IPS-11a (cell line): ENCODE results near the gene UGP2.

Experiments
- H3K4me3 ChIP-seq: one replicate; pipeline ENCODE4 v1.5.1; 2013; ENCODE audit warnings: low read depth, low read length, control low read depth

Gene UGP2

GRCh38 chr2:63863707-63864106, 22.0 kb downstream of the UGP2 start:
- H3K4me3 ChIP-seq = no peak overlapping the region

DNA sequence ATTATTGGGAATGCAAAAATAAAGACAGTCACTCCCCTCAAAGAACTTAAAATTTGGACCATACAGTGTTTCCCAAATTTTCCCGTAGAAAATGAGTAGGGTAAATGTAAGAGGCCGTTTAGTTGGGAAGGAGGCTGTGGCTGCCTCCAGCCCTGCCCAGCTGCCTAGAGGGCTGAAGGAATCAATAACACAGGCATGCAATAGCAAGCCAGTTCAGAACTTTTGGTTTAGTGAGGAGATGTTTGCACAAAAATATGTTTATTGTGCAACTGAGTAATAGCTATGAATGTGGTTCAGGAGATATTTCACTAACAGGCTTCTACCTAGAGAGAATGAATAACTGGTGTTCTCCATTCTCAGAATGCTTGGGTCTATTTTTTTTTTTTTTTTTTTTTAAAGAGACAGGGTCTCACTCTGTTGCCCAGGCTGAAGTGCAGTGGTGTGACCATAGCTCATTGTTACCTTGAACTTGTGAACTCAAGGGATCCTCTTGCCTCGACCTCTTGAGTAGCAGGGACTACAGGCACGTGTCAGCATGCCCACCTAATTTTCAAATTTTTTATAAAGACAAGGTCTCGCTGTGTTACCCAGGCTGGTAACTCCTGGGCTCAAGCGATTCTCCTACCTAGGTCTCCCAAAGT, 23.6 kb downstream of the UGP2 start:
- H3K4me3 ChIP-seq = no peak overlapping the region

- no peak overlapping the region for H3K4me3 ChIP-seq
These were observed 24.5 kb downstream of the UGP2 start for GRCh38 chr2:63866009-63866709.

DNA sequence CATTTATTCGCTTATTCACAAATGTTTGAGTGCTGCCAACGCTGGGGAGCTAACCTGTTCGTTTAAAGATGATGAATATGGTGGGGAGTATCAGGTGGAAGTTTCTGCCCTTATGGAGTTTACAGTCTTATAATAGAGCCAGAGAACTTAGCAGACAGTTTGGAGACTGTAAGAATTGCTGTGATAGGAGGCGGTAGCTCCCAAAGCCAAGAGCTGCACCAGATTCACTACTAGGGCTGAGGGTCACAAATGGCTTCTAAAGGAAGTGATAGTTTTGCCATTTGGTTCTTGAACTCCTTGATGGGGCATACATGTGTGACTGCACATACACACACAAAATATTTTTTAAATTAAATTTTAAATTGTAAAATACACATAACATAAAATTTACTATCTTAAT, 29.0 kb downstream of the UGP2 start:
- H3K4me3 ChIP-seq = no peak overlapping the region

DNA sequence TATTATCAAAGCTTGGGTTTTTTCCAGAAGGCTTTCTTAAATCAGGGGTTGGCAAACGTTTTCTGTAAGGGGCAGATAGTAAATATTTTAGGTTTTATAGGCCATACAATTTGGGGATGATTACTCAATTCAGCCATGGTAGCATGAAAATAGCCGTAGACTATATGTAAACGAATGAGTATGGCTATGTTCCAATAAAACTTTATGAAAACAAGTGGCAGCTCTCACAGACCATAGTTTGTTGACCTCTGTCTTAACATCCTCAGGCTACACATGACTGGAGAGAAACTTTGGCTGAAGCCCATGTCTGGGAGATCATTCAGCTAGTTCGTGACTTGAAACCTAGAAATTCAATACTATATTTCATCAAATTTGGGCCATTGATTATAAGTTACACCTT, 30.2 kb downstream of the UGP2 start:
- no peak overlapping the region for H3K4me3 ChIP-seq

DNA sequence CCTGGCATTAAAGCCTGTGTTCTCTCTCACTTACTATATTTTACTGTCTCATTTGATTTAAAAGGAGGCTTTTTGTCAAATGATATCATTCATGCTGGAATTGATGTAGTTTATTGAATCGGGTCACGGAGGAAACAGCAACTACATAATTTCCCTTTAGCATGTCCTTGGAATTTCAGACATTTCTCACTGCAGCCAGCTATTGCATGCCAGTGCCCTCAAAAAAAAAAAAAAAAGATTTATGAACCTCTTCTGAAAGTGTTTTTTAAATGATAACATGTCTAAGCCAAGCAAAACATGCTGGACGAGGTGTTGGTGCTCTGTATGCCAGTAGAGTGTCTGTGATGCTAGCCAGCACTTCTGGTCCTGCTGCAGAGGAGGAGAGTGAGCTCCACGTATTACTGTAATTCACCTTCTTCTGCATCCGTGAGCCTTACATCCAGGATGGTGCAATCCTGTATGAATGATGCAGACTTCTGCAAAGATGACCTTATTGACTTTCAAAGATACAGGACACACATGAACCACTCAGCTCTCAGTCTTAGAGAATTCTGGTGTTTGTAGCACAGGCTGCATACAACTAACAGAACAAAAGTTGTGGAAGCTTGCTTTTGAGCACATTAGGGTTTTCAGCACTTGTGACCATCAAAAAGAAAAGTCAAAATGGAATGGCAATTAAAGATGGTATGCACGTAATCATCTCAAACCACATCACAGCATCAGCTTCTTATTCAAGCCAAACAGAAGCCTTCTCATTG, 31.1 kb downstream of the UGP2 start:
- H3K4me3 ChIP-seq = no peak overlapping the region

DNA sequence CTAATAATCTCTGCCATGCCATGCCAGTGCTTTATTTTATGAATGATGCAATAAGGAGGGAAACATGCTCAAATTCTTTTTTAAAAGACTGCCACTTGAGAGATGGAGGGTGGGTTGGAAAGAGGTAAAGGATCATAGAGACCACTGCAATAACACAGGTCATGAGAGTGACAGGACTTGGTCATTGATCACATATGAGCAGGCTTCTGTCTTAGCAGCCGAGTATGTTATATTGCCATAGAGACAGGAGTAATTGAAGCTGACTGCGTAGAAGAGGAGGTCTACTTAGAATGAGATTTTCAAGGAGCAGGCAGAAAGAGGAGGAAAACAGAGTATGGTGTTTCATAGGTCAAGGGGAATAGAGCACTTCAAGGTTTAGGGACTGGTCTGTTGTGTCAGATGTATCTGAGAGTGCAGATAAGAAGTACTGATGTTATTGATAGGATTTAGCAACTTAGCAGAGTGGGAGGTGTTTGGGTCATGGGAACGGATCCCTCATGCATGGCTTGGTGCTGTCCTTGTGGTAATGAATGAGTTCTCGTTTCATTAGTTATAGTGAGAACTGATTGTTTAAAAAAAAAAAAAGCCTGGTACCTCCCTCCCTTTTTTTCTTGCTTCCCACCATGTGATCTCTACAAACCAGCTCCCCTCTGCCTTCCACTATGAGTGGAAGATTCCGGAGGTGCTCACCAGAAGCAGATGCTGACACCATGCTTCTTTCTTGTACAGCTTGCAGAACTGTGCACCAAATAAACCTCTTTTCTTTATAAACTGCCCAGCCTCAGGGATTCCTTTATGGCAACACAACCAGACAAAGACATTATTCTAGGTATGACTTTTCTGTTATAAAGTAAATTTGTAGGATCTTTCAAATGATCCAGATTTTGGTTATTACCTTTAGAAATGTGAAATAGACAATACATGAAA, 32.8 kb downstream of the UGP2 start:
- H3K4me3 ChIP-seq = no peak overlapping the region

- H3K4me3 ChIP-seq = no peak overlapping the region
These were observed 33.4 kb downstream of the UGP2 start for GRCh38 chr2:63875131-63875527.

DNA sequence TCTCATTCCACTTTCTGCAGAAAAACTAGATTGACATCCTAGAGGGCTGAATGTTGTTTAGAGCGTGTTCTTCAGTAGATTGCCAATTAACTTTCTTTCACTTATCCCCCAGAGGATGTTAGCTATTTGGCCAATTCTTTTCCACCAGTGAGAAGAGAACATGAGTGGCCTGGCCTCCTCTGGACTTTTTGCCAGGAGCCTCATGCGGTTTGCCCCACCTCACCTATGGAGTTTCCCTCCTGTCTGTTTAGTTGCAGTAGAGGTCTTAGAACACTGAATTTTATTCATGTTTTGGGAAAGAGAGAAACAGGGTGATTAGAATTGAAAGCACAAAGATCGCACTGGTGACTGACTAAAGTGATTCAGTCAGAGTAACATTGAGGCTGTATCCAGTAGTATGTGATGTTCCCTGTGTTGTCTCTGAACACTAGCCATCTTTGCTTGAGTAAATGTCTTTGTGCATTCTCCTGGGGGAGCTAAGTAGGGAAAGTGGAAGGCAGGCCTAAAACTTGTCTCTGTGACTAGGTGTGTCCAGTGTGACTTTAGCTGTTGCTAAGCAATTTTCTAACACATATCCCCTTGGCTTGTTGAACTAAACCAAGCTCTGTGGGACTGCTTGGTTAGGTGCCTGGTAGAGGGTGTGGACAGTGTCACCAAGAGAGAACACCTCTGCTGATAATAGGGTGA, 34.0 kb downstream of the UGP2 start:
- no peak overlapping the region for H3K4me3 ChIP-seq

DNA sequence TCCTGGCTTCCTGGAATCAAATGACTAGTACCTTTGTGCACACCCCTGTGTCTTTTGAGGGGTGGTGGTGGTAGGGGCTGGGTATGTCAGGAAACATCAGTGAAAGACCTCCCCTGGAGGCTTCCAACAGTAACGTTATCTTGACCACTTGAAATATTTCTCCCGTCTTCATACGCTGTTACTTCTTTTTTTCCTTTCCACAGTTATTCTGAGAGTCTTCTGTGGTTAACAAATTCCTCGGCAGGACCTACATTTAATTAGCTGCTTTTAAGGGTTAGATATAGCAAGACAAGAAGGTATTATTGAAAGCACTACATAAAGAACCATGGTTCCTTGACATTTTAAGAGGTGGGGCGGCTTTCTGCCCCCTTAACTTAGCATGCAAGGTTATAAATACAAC, 34.6 kb downstream of the UGP2 start:
- H3K4me3 ChIP-seq = no peak overlapping the region

GRCh38 chr2:63878486-63878885, 36.8 kb downstream of the UGP2 start:
- no peak overlapping the region for H3K4me3 ChIP-seq

DNA sequence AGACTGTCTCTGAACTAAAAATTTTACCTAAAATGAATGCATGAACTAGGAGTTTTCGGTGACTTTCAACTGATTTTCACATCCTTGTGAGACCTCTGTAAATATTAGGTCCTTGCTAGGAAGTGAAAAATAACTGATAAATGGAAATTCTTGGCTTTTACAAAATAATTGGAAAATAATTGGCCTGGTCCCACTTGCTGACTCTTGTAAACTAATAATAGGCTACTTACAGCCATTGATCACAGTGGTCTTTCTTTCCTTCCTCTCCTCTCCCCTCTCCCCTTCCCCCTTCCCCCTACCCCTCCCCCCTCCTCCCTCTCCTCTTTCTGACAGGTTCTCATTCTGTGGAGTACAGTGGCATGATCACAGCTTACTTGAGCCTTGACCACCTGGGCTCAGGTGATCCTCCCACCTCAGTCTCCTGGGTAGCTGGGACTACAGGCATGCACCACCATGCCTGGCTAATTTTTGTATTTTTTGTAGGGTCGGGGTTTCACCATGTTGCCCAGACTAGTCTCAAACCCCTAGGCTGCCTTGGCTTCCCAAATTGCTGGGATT, 38.3 kb downstream of the UGP2 start:
- H3K4me3 ChIP-seq = no peak overlapping the region

GRCh38 chr2:63880625-63881024, 38.9 kb downstream of the UGP2 start:
- no peak overlapping the region for H3K4me3 ChIP-seq

- no peak overlapping the region for H3K4me3 ChIP-seq
These were observed 39.5 kb downstream of the UGP2 start for GRCh38 chr2:63881205-63881604.

DNA sequence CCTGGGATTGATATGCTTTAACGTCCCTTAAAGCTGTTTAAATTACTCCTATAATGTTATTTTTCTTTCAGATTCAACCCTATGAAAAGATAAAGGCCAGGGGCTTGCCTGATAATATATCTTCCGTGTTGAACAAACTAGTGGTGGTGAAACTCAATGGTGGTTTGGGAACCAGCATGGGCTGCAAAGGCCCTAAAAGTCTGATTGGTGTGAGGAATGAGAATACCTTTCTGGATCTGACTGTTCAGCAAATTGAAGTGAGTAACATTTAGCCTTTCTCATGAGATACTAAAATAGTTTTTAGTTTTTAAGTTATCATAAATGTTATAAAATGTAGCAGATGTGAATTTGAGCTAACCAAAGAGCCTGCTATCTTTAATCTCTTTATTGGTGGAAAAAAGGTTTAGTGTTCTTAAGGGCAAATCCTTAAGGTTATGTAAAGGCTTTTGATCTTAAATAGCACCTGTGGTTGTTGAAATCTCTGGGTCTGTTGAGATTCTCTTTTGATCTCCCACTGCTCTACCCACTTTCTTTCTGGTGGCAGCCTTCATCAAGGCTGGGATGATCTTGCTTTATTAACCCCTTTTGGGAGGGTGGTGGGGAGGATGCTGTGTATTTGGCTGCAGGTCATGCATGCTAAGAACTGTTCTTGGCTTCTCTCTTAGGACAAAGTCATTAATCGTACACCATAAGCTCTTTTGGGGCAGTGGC, 40.9 kb downstream of the UGP2 start:
- no peak overlapping the region for H3K4me3 ChIP-seq

DNA sequence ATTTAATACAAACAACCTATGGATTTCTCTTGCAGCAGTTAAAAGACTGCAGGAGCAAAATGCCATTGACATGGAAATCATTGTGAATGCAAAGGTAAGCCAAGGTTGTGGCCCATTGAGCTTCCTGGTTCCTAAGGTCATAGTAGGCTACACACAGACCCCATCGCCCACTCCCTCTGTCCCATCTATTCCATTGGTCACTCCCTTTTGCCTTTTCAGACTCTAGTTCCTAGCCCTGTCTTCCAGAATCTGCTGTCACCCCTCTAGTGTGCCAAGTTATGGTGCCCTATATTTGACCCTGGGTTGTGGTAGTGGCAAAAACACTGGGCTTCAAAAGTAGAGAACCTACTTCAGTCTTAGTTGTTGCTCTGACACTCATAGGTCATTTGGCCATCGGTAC, 44.7 kb downstream of the UGP2 start:
- H3K4me3 ChIP-seq = no peak overlapping the region

GRCh38 chr2:63888053-63888452, 46.4 kb downstream of the UGP2 start:
- H3K4me3 ChIP-seq = no peak overlapping the region

- no peak overlapping the region for H3K4me3 ChIP-seq
These were observed 47.0 kb downstream of the UGP2 start for GRCh38 chr2:63888490-63889402.

DNA sequence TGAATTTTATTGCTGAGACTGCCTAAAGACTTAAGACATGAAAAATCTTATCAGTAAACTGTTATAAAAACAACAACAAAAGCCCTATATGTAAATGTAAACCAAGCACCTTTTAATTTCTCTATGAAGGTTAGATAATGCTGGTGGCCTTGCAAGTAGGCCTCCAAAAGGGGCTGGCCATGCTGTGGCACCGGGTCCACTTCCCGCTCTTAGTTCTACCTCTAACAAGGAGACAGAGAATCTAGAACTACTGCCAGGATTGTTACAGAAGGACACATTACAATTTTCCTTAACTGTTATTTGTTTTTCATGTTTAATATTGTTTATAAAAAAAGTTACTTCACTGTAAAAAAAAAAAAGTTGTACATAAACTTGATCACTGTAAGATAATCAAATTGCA, 49.0 kb downstream of the UGP2 start:
- no peak overlapping the region for H3K4me3 ChIP-seq
